ENCODE data around the gene RGMB. TPM values are rescaled to one million over a fixed set of nuclear protein-coding genes. Genes with fewer than 3 reads are reported as not detected.

Gene RGMB
- total RNA-seq, 1 experiment from 2014 or later = 16.4 TPM

DNA sequence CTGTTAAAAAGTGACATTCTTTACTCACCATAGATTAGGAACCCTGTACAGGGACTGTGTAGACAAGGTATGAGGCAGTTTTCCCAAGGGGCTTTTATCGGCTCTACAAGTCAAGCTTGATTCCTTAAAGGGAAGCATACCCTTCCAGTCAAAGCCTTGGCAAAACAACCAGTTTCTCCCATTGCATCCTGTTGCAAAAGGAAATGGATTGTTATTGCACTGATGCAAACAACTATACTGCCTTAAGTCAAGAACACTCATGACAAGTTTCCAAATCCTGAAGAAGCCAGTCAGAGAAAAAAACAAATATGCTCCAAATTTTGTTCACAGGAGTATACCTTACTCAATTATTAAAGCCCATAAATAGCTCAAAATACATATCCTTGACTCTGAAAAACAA lies 67.5 kb downstream of the RGMB start:
- no peaks in the 10 kb centered on the region for H3K36me3 ChIP-seq (ENCODE audit: insufficient read depth, low read length, poor library complexity, severe bottlenecking)
- no peak for DNase-seq (ENCODE audit: low spot score)
- no peaks in the 10 kb centered on the region for H3K4me1 ChIP-seq (ENCODE audit: insufficient read depth, low read length, poor library complexity, severe bottlenecking)
- TF ChIP-seq EZH2 (IDR thresholded peaks at IDR 0.05; ENCODE audit: borderline replicate concordance, low read depth, low read length, poor library complexity, severe bottlenecking) = no peak
- TF ChIP-seq, protein P1, sequence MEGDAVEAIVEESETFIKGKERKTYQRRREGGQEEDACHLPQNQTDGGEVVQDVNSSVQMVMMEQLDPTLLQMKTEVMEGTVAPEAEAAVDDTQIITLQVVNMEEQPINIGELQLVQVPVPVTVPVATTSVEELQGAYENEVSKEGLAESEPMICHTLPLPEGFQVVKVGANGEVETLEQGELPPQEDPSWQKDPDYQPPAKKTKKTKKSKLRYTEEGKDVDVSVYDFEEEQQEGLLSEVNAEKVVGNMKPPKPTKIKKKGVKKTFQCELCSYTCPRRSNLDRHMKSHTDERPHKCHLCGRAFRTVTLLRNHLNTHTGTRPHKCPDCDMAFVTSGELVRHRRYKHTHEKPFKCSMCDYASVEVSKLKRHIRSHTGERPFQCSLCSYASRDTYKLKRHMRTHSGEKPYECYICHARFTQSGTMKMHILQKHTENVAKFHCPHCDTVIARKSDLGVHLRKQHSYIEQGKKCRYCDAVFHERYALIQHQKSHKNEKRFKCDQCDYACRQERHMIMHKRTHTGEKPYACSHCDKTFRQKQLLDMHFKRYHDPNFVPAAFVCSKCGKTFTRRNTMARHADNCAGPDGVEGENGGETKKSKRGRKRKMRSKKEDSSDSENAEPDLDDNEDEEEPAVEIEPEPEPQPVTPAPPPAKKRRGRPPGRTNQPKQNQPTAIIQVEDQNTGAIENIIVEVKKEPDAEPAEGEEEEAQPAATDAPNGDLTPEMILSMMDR (conservative IDR thresholded peaks at IDR 0.05; ENCODE audit: low read depth, low read length) = no peak
- CTCF ChIA-PET = interaction anchor here (0.6 kb wide), 1 partner anchor 215 kb away, joined by 5 read pairs; no protein-coding TSS in a partner anchor
- no peak overlapping the region for H3K27ac ChIP-seq (ENCODE audit: low read depth, low read length, poor library complexity, severe bottlenecking)
- no TSS peak for BruUV-seq (replicated peaks)
- intact Hi-C loops (cut with micrococcal nuclease; ENCODE audit: unreplicated experiment) = no loop called here
- H3K9me3 ChIP-seq (ENCODE audit: low read depth, low read length, poor library complexity, severe bottlenecking) = peaks cover 15% of the 10 kb centered on the region
- POLR2A ChIA-PET (ENCODE audit: low non-redundant PET) = no interaction called here
- no peaks in the 10 kb centered on the region for H3K27me3 ChIP-seq (replicated peaks; ENCODE audit: insufficient read depth, low read depth, low read length, poor library complexity)
- no peak overlapping the region for H3K4me3 ChIP-seq (ENCODE audit: low read depth, low read length, poor library complexity, severe bottlenecking)

DNA sequence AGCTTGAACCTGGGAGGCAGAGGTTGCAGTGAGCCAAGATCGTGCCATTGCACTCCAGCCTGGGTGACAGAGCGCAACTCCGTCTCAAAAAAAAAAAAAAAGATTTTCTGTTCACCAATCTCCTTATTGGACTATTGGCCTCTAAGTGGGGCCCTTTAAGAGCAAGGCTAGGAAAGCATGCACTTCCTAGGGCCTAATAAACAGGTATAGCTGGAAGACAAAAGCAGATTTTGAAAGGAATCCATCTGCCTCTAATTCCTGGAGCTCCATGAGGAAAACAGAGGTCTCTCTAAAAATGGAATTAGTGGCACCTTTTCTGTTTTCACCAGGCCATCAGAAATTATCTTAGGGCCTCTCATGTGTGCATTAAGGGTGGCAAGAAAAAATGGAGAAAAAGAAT lies 70.0 kb downstream of the RGMB start:
- TF ChIP-seq, protein P1 (conservative IDR thresholded peaks at IDR 0.05; ENCODE audit: low read depth, low read length) = no peak
- no peak for TF ChIP-seq EZH2 (IDR thresholded peaks at IDR 0.05; ENCODE audit: borderline replicate concordance, low read depth, low read length, poor library complexity, severe bottlenecking)
- CTCF ChIA-PET = no interaction called here
- peaks cover 15% of the 10 kb centered on the region for H3K9me3 ChIP-seq (ENCODE audit: low read depth, low read length, poor library complexity, severe bottlenecking)
- H3K4me1 ChIP-seq (ENCODE audit: insufficient read depth, low read length, poor library complexity, severe bottlenecking) = no peaks in the 10 kb centered on the region
- no peaks in the 10 kb centered on the region for H3K27me3 ChIP-seq (replicated peaks; ENCODE audit: insufficient read depth, low read depth, low read length, poor library complexity)
- intact Hi-C loops (cut with micrococcal nuclease; ENCODE audit: unreplicated experiment) = no loop called here
- no peak for DNase-seq (ENCODE audit: low spot score)
- H3K36me3 ChIP-seq (ENCODE audit: insufficient read depth, low read length, poor library complexity, severe bottlenecking) = no peaks in the 10 kb centered on the region
- no TSS peak for BruUV-seq (replicated peaks)
- POLR2A ChIA-PET (ENCODE audit: low non-redundant PET) = no interaction called here
- H3K27ac ChIP-seq (ENCODE audit: low read depth, low read length, poor library complexity, severe bottlenecking) = no peak overlapping the region
- no peak overlapping the region for H3K4me3 ChIP-seq (ENCODE audit: low read depth, low read length, poor library complexity, severe bottlenecking)

DNA sequence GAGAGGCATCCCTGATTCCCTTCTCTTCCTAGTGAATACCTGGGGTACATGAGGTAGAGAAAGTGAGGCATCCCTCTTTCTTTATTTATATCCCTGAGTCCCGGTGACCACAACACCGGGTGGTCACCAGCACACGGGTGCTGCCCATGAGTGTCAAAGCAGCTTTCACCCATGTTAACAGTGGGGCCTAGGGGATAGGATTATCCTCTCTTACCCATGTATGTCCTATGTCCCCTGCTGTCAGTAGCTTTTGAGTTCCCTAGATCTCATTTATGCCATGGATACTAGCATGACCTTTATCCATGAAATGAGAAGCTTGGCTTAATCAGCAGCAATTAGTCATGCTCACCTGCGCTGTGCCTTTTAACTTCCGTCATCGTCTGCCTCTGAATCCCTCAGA lies 71.4 kb downstream of the RGMB start:
- ChIA-PET CTCF (no interaction called here), POLR2A (ENCODE audit: low non-redundant PET) (no interaction called here)
- peaks cover 15% of the 10 kb centered on the region for H3K9me3 ChIP-seq (ENCODE audit: low read depth, low read length, poor library complexity, severe bottlenecking)
- no peak for DNase-seq (ENCODE audit: low spot score)
- intact Hi-C loops (cut with micrococcal nuclease; ENCODE audit: unreplicated experiment) = no loop called here
- H3K4me1 ChIP-seq (ENCODE audit: insufficient read depth, low read length, poor library complexity, severe bottlenecking) = no peaks in the 10 kb centered on the region
- no peaks in the 10 kb centered on the region for H3K36me3 ChIP-seq (ENCODE audit: insufficient read depth, low read length, poor library complexity, severe bottlenecking)
- no TSS peak for BruUV-seq (replicated peaks)
- no peaks in the 10 kb centered on the region for H3K27me3 ChIP-seq (replicated peaks; ENCODE audit: insufficient read depth, low read depth, low read length, poor library complexity)
- no peak overlapping the region for H3K27ac ChIP-seq (ENCODE audit: low read depth, low read length, poor library complexity, severe bottlenecking)
- H3K4me3 ChIP-seq (ENCODE audit: low read depth, low read length, poor library complexity, severe bottlenecking) = no peak overlapping the region
- TF ChIP-seq, protein P1 (conservative IDR thresholded peaks at IDR 0.05; ENCODE audit: low read depth, low read length) = no peak
- no peak for TF ChIP-seq EZH2 (IDR thresholded peaks at IDR 0.05; ENCODE audit: borderline replicate concordance, low read depth, low read length, poor library complexity, severe bottlenecking)

Measured in A673 (cell line).